HUDEP-2 (cell line): Measurements from ENCODE around the gene AP3B1.
"Not testable (repeated sequence)": the region's sequence is repeated elsewhere in the genome, so short reads cannot be mapped to it uniquely, and the experiment has no call there.

ENCODE experiments used
- DNase-seq, 76 experiments: peaks; one replicate each; lab custom pipeline; 2025; ENCODE audit not compliant: unreplicated experiment in 76 of 76; lab: John Stamatoyannopoulos, UW

Gene AP3B1

DNA sequence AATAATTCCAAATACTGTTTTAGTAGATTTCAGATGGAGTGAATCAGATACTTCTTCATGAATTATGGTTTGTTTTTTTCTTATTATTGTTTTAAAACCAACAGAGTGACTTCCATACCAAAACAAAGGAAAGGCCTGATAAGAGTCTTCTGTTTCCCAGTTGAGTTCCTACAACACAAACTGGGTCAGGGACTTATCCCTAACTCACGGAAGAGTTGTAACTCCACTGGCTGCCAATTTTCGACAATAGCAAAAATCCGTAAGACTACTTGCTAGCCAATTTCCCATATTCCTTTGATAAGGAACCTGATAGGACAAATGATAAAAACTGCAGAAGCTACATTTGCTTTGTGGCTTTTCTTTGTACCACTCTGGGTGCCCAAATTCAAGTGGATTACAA lies 219.2 kb downstream of the AP3B1 start:
- no peak for DNase-seq

DNA sequence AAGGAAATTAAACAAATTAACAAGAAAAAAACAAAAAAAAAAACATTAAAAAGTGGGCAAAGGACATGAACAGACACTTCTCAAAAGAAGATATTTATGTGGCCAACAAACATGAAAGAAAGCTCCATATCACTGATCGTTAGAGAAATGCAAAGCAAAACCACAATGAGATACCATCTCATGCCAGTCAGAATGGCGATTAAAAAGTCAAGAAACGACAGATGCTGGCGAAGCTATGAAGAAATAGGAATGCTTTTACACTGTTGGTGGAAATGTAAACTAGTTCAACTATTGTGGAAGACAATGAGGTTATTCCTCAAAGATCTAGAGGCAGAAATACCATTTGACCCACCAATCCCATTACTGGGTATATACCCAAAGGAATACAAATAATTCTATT lies 223.8 kb downstream of the AP3B1 start:
- DNase-seq = not testable (repeated sequence)

DNA sequence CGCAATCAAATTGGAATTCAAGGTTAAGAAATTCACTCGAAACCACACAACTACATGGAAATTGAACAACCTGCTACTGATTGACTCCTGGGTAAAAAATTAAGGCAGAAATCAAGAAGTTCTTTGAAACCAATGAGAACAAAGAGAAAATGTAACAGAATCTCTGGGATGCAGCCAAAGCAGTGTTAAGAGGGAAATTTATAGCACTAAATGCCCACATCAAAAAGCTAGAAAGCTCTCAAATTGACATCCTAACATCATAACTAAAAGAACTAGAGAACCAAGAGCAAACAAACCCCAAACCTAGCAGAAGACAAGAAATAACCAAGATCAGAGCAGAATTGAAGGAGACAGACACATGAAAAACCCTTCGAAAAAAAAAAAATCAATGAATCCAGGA lies 226.9 kb downstream of the AP3B1 start:
- not testable (repeated sequence) for DNase-seq

DNA sequence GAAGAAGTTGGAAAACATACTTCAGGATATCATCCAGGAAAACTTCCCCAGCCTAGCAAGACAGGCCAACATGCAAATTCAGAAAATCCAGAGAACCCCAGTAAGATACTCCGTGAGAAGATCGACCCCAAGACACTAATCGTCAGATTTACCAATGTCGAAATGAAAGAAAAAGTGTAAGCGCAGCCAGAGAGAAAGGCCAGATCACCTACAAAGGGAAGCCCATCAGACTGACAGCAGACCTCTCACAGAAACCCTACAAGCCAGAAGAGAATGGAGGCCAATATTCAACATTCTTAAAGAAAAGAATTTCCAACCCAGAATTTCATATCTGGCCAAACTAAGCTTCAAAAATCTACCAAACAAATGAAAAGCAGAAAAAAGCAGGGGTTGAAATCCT lies 227.8 kb downstream of the AP3B1 start:
- not testable (repeated sequence) for DNase-seq

DNA sequence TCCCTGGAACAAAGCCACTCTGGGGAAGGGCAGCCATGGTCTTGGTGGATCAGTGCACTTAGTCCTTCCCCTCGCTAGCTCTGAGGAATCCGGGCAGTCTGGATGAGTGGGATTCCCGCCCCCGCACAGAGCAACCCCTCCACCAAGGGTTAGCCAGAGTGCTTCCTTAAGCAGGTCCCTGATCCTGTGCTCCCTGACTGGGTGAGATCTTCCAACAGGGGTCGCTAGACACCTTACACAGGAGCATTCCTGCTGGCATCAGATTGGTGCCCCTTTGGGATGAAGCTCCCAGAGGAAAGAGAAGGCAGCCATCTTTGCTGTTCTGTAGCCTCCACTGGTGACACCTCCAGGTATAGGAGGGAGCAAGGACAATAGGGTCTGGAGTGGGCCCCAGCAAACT lies 228.8 kb downstream of the AP3B1 start:
- DNase-seq = no peak

DNA sequence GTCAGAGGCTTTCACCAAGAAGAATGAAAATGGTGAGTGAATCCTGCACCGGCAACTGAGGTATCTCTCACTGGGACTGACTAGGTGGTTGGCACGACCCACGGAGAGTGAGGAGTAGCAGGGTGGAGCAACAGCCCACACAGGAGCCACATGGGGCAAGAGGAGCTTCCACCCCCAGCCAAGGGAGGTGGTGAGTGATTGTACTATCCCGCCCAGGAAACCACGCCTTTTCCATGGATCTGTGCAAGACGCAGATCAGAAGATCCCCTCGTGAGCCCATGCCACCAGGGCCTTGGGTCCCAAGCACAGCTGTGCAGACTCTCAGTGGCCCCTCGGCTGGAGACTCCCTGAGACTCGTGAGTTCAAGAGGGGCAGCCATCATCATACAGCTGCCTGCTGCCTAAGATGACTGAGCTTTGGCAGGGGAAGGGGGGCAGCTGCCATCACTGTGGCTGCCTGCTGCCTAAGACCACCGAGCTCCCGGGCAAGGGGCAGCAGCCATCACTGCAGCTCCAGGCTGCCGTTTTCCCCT lies 229.5 kb downstream of the AP3B1 start:
- DNase-seq = peak in 4 of 76 experiments; percentile 4 to 11 (median 6)

DNA sequence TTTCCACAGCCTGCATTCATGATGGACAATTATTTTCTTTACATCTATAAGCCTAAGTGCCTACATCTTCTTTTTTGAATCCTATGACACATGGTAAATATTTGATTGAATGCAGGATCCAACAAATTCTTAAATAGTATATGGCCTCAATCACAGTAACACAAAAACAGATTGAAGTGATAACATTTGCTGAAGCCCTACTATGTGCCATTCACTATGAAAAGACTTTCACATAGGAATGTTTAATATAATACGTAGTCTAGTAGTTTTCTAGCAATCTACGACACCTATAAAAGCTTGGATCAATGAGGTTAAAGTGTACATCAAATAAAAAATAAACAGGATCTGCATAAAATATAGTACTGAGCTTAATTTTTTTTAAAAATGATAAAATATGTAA lies 231.0 kb downstream of the AP3B1 start:
- no peak for DNase-seq

DNA sequence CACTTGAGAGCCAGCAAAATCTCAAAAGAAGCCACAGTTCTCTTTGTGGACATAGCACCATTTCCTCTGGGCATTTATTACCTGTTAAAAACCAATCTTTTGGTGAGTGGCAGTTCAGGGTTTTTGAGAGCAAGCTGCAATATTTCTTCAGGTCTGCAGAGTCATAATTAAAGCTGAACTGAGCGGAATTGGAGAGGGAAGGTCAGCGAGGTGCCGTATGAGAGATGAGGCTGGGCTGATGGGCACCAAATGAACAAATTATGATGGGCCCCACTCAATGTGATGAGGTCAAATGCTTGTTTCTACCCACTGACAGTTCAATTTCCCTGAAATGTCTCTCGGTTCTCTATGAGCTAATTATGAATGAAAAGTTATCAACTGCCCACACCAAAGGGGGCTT lies 231.9 kb downstream of the AP3B1 start:
- no peak for DNase-seq

DNA sequence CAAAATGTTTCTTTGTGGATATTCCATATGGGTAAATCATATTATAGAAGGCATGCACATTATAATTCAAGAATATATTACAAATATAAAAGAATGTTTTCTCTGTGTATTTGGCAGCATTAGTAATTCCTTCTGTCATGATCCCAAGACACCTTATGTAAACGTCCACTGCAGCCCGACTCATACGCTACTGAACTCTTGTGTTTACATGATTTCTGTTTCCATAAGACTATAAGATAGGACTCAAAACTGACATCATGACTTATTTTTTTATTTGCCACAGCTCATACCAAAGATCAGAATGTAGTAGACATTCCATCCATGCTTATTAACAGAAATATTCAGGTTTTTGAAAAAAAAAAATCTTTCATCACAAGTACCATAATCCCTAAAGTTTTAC lies 234.1 kb downstream of the AP3B1 start:
- no peak for DNase-seq

DNA sequence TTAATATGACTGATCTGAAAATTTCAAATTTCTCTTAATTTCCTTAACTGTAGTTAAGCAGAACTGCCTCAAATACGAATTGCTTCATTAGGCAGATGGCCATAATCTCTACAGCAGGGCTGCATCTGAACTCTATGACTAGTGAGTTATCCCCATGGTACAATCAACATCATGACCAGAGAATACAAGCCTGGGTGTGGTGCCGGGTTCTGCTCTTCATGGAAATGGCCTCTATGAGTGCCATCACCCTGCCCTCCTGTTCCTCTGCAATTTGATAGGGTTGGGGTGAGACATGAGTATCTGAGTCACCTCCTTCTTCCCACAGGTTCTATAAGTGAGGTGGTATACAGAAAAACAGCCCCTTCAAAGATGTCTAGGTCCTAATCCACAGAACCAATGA lies 235.9 kb downstream of the AP3B1 start:
- DNase-seq = no peak

DNA sequence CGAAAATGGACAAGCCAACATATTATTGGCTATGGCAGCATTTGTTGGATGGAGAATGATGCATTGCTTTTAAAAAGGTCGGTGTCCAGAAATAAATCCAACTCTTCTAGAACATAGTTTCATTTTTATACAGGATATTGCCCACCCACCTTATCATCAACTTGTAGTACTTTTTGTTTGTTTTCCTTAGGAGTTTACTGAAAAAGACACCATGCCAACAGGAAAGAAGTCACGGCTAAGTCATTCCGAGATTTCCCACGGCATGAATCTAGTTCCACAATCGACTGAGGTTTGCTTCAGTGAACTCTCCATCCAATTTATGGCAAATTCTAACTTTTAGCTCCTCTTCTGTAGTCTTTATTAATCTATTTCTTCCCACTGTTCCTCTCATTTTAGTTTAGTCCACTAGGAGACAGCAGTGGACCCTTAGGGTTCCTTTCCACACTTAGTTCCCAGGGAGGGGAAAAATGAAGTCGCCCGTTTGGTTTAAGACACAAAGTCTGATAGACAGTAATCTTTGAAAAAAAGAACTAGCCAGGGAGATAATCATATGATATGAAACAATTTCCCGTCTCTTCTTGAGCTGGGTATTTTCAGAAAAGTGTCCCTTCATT lies 237.5 kb downstream of the AP3B1 start:
- DNase-seq = no peak

DNA sequence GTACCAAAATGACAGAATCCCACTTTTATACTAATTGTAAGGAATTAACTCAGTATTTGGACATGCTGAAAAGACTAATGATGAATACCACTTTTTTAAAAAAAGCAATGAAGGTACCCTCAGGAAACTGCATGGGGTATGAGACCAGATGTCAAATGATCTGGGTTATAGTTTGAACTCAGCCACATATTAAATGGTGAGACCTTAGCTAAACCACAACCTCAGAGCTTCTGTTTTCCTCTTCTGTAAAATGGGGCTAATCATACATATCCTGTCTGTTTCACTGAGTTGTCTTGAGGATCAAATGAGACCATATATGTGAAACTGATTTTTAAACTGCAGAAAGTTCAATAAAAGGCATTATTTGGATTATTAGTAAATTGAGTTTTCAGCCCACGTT lies 238.4 kb downstream of the AP3B1 start:
- no peak for DNase-seq

DNA sequence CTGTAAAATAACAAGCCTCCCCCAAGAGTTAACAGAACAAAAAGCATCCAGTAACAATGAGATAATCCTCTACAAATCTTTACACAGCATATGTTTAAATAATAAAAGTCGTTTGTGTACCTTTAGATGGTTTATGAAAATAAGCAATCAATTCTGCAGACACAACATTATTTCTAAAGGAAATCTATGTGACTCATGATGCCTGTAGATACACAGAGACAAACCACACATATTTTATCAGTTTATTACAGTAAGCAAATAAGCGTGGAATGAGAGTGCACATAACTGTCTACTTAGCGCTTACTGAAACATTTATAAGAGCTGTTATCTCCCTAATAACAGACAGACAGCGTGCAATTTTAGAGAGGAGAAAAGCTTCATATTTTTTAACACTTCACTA lies 243.6 kb downstream of the AP3B1 start:
- peak in 3 of 76 experiments; percentile 12 to 33 (median 29) for DNase-seq

DNA sequence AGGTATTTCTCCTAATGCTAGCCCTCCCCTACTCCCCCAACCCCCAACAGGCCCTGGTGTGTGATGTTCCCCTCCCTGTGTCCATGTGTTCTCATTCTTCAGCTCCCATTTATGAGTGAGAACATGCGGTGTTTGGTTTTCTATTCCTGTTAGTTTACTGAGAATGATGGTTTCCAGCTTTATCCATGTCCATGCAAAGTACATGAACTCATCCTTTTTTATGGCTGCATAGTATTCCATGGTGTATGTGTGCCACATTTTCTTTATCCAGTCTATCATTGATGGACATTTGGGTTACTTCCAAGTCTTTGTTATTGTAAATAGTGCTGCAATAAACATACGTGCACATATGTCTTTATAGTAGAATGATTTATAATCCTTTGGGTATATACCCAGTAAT lies 247.7 kb downstream of the AP3B1 start:
- not testable (repeated sequence) for DNase-seq

DNA sequence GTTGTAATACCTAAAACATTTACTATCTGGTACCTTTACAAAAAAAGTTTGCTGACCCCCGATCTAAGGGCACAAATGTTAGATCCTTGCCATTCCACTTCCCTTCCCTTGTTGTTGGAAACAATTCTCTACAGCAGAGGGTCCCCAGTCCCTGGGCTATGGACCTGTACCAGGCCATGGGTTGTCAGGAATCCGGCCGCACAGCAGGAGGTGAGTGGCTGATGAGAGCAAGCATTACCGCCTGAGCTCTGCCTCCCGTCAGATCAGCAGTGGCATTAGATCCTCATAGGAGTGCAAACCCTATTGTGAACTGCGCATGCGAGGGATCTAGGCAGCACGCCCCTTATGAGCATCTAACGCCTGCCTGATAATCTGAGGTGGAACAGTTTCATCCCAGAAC lies 248.5 kb downstream of the AP3B1 start:
- no peak for DNase-seq

DNA sequence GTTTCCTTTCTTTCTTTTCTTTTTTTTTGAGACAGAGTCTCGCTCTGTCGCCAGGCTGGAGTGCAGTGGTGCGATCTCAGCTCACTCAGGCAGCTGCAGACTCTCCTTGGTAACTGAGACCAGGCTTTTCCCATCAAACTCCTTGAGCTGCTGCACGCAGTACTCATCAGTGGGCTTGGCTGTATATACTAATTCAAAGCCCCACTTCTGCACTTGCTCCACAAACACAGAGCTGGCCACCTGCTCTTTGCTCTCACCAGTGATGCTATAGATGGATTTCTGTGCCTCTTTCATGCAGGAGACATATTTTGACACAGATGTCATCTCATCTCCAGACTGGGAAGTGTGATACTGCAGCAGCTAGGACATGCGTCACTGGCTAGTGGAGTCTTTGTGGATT lies 252.7 kb downstream of the AP3B1 start:
- DNase-seq = no peak

DNA sequence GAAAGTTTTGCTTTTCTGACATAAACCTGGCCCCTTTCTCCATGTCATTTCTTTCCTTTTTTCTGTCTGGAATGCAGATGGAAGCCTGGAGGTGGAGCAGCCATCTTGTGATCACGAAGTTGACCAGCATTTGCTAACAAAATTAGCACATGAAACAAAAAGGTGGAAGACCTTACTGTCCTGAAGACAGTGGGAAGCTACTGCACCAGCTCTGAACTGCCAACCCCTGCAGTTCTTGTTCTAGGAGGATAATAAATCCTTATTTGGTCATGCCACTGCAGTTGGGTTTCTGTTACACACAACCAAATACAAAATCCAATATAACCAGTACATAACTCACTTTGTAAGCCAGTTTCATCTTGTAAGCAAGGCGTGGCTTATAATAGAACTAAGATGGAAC lies 269.0 kb downstream of the AP3B1 start:
- no peak for DNase-seq

DNA sequence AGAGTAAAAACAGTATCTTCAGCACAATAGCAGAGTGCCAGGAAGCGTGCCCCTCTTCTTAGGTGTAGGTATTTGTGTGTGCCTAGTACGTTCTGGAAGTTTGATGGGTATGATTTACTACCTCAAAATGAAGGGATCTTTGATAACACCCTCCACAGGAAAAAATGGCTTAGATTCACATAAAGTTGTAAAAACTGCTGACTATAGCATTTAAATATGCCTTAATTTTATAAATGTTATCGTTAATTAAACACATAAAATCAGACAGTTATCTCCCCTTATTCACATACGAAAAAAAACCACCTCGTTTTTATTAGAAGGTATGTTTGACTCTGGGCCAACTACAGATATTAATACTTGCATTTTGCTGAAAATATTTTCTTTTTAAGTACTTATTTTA lies 274.8 kb downstream of the AP3B1 start:
- no peak for DNase-seq

DNA sequence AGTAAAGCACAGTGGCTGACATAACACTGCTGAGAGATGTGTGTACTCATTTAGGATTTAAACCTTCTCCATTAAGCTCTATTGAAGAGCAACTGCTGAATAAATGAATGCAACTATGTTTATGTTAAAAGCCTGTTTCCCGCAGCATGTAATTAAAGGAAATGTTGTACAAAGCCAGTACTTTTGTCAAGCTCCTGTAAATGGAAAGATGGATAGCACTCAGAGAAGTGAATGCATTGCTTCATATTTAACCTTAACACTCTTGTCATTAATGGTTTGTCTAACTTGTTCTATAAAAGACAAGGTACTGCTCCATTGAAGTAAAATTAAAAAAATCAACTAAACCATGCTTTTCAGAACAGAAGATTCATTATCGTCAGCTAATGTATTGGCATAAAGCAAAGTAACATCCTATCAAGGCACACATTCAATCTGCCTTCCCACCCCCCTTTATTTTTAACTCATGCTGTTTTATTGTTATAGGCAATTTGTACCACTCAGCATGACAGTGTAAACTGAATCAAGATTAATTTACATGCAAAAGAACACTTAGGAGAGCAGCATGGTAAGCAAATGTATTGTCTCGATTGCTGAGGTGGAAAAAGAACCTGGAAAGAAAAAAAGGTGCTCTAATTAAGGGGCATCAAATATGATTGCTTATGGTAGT lies 277.5 kb downstream of the AP3B1 start:
- no peak for DNase-seq

DNA sequence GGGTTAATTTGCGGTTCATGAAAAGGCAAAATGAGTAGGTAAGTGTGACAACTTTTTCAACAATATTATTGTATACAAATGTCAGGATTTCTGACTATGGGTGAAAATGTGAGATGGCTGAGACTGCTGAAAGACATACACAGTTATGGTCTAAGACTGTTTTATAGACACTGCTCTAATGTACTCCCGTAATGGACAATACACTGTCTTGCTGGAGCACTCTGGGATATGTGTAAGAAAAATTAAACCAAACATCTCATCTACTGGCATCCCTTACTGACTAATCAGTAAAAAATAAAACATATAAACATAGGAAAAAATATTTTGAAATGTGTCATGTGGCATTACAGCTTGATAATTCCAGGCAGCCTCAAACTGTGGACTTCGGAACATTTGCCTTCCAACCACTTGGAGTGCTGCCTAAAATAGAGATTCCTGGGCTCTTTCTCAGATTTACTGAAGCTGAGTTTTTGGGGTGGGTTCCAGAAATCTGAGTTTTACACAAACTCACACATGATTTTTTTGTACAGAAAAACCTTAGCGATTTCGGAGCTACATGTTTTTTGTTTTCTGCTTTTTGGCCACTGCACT lies 284.5 kb downstream of the AP3B1 start:
- no peak for DNase-seq

DNA sequence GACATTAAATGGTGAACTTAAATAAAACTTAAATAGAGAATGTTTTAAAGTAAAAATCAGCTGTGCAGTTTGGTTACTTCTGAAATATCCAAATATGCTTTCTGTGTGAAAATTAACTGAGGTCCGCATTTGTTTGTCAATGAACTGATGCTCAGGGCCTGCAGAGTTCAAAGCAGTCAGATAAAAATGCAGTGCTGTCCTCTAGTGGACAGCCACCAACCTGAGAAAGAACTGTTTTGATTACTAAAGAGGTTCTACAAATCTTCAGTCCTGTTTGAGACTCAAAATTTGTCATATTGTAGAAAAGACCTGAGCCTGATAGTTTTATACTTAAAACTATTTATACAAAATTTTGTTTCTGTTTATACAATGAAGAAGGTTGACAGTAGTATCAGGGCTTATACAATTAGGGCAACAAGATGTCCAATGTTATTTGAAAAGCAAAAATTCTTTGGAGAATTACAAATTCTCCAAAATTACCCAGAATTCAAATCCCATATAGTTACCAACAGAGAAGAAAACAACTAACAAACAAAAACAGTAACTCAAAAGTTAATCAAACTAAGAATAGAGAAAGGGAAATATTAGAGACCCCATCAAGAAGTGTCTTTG lies 286.0 kb downstream of the AP3B1 start:
- DNase-seq = peak in 27 of 76 experiments; percentile 1 to 36 (median 16)

DNA sequence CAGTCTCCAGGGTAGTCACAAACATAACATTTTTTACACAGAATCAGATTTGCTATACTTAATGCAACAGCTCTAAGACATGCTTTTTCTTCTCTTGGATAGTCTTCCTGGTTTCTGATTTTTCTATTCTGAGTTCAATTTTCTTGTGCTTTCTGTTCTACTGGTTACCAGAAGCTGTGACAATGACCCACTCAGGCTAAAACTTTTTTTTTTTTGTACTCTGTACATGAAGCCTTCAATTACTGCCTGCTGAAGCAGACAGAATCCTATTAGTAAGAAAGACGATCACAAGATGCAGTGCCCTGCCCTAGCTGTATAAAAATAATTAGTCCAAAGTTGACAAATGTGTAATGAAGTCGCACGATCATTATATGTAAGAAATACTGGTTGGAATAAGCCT lies 287.3 kb downstream of the AP3B1 start:
- no peak for DNase-seq
